GM19452 (cell line): Measurements from ENCODE around the gene CD28.

Experiments used
- ATAC-seq: cut with Tn5 transposase; IDR thresholded peaks from one replicate; pipeline ENCODE4 v1.9.1; 2021; ENCODE audit not compliant: unreplicated experiment

CD28 gene

GRCh38 chr2:203713381-203713780 lies 6.9 kb downstream of the CD28 start:
- ATAC-seq = no peak

GRCh38 chr2:203714112-203714511 lies 7.7 kb downstream of the CD28 start:
- ATAC-seq = no peak

GRCh38 chr2:203715744-203716143 lies 9.3 kb downstream of the CD28 start:
- no peak for ATAC-seq

- ATAC-seq = peak; percentile 98
These were observed 11.6 kb downstream of the CD28 start for GRCh38 chr2:203718087-203718486.

- ATAC-seq = no peak
These were observed 13.3 kb downstream of the CD28 start for GRCh38 chr2:203719456-203720410.

- ATAC-seq = no peak
These were observed 14.7 kb downstream of the CD28 start for GRCh38 chr2:203720915-203721672.

GRCh38 chr2:203721781-203722300 lies 15.4 kb downstream of the CD28 start:
- ATAC-seq = no peak

GRCh38 chr2:203722411-203722810 lies 16.0 kb downstream of the CD28 start:
- ATAC-seq = no peak

- ATAC-seq = no peak
These were observed 21.9 kb downstream of the CD28 start for GRCh38 chr2:203728321-203728720.

- ATAC-seq = peak; percentile 53
These were observed 23.8 kb downstream of the CD28 start for GRCh38 chr2:203730076-203730729.

- ATAC-seq = no peak
These were observed 24.4 kb downstream of the CD28 start for GRCh38 chr2:203730883-203731282.

- ATAC-seq = no peak
These were observed 25.9 kb downstream of the CD28 start for GRCh38 chr2:203732092-203732952.

- no peak for ATAC-seq
These were observed 26.6 kb downstream of the CD28 start for GRCh38 chr2:203732953-203733510.

- no peak for ATAC-seq
These were observed 27.2 kb downstream of the CD28 start for GRCh38 chr2:203733684-203734083.

GRCh38 chr2:203734276-203734983 lies 28.0 kb downstream of the CD28 start:
- no peak for ATAC-seq

- no peak for ATAC-seq
These were observed 30.9 kb downstream of the CD28 start for GRCh38 chr2:203737360-203737759.

- ATAC-seq = no peak
These were observed 32.9 kb downstream of the CD28 start for GRCh38 chr2:203739351-203739750.

- ATAC-seq = no peak
These were observed 34.4 kb downstream of the CD28 start for GRCh38 chr2:203740871-203741281.

GRCh38 chr2:203741566-203741965 lies 35.1 kb downstream of the CD28 start:
- ATAC-seq = no peak
